ENCODE measurements around the gene PANX2. TPM values are rescaled to one million over a fixed set of nuclear protein-coding genes. Genes with fewer than 3 reads are reported as not detected.

PANX2 gene
- total and polyA plus RNA-seq, 2 of the 13 experiments (the other 11 are each of a cell fraction or from before 2014, with no cell fraction given): 0.15 to 1.1 TPM

DNA sequence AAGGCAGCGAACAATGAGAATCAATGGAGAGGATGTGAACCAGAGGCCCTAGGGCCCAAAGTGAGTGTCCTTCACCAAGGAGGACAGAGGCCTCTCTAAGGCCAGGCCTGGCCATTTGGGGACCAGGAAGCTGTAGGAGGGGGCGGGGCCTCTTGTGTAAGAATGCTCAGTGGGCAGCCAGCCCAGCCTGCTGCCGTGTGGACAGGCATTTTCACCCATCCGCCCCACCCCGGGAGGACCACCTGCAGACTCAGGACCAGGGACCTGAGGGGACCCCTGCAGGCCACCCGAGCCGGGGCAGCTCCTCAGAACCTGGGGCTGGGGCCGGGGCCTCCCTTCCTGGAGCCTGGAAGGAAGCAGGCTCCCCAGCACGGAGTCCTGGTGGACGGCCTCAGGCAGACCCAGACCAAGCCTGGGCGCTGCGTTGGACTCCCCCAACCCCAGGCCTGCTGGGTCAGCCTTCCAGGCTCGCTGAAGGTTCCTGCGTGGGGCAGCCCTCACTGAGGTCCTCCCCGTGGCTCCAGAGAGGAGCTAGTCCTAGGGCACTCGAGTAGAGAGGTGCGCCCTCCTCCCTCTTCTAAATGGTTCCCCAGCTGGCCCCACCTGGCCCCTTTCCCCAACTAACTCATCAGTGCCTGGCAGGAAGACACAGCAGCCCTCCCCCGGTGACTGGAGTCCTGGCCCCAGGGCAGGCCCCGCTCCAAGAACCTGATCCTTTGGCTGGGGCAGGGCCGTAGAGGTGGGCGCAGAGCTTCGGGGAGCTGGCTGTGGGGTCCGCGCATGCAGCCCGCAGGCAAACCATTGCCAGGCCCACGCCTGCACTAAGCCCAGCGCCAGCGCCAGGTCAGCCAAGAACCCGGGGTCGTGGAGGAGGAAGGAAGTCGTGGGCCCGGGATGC lies 13.7 kb downstream of the PANX2 start (continued):
- TF ChIP-seq, protein P1, sequence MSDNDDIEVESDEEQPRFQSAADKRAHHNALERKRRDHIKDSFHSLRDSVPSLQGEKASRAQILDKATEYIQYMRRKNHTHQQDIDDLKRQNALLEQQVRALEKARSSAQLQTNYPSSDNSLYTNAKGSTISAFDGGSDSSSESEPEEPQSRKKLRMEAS (IDR thresholded peaks at IDR 0.05): 0 out of 2 replicates have a peak, but pooled peaks have one; percentile 26
- TF ChIP-seq ZNF44 (CRISPR knock-in tag; IDR thresholded peaks at IDR 0.05) (no peak), TCF7L2 (IDR thresholded peaks at IDR 0.05; ENCODE audit: low read depth, low read length) (no peak), ZNF777 (CRISPR knock-in tag; IDR thresholded peaks at IDR 0.05) (0 out of 2 replicates have a peak, but pooled peaks have one; percentile 13), ZBTB20 (CRISPR knock-in tag; IDR thresholded peaks at IDR 0.05; ENCODE audit: borderline replicate concordance, low read depth) (no peak), ZNF713 (CRISPR knock-in tag; IDR thresholded peaks at IDR 0.05) (no peak), POGZ (CRISPR knock-in tag; IDR thresholded peaks at IDR 0.05) (no peak), SRSF9 (IDR thresholded peaks at IDR 0.05; ENCODE audit: borderline replicate concordance, insufficient read depth, low read depth, low read length, poor library complexity, severe bottlenecking) (no peak)
- TF ChIP-seq, protein P2, sequence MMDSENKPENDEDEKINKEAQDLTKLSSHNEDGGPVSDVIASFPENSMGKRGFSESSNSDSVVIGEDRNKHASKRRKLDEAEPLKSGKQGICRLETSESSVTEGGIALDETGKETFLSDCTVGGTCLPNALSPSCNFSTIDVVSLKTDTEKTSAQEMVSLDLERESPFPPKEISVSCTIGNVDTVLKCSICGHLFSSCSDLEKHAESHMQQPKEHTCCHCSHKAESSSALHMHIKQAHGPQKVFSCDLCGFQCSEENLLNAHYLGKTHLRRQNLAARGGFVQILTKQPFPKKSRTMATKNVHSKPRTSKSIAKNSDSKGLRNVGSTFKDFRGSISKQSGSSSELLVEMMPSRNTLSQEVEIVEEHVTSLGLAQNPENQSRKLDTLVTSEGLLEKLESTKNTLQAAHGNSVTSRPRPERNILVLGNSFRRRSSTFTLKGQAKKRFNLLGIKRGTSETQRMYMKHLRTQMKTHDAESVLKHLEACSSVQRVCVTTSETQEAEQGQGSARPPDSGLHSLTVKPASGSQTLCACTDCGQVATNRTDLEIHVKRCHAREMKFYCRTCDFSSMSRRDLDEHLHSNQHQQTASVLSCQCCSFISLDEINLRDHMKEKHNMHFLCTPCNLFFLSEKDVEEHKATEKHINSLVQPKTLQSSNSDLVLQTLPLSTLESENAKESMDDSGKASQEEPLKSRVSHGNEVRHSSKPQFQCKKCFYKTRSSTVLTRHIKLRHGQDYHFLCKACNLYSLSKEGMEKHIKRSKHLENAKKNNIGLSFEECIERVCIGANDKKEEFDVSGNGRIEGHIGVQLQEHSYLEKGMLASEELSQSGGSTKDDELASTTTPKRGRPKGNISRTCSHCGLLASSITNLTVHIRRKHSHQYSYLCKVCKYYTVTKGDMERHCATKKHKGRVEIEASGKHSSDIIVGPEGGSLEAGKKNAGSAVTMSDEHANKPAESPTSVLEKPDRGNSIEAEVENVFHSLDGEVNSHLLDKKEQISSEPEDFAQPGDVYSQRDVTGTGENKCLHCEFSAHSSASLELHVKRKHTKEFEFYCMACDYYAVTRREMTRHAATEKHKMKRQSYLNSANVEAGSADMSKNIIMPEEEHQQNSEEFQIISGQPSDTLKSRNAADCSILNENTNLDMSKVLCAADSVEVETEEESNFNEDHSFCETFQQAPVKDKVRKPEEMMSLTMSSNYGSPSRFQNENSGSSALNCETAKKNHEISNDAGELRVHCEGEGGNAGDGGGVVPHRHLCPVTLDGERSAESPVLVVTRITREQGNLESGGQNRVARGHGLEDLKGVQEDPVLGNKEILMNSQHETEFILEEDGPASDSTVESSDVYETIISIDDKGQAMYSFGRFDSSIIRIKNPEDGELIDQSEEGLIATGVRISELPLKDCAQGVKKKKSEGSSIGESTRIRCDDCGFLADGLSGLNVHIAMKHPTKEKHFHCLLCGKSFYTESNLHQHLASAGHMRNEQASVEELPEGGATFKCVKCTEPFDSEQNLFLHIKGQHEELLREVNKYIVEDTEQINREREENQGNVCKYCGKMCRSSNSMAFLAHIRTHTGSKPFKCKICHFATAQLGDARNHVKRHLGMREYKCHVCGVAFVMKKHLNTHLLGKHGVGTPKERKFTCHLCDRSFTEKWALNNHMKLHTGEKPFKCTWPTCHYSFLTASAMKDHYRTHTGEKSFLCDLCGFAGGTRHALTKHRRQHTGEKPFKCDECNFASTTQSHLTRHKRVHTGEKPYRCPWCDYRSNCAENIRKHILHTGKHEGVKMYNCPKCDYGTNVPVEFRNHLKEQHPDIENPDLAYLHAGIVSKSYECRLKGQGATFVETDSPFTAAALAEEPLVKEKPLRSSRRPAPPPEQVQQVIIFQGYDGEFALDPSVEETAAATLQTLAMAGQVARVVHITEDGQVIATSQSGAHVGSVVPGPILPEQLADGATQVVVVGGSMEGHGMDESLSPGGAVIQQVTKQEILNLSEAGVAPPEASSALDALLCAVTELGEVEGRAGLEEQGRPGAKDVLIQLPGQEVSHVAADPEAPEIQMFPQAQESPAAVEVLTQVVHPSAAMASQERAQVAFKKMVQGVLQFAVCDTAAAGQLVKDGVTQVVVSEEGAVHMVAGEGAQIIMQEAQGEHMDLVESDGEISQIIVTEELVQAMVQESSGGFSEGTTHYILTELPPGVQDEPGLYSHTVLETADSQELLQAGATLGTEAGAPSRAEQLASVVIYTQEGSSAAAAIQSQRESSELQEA (CRISPR knock-in tag; IDR thresholded peaks at IDR 0.05; ENCODE audit: not compliant biosample characterization): peak; percentile 45
- TF ChIP-seq, protein P3, sequence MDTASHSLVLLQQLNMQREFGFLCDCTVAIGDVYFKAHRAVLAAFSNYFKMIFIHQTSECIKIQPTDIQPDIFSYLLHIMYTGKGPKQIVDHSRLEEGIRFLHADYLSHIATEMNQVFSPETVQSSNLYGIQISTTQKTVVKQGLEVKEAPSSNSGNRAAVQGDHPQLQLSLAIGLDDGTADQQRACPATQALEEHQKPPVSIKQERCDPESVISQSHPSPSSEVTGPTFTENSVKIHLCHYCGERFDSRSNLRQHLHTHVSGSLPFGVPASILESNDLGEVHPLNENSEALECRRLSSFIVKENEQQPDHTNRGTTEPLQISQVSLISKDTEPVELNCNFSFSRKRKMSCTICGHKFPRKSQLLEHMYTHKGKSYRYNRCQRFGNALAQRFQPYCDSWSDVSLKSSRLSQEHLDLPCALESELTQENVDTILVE (CRISPR knock-in tag; IDR thresholded peaks at IDR 0.05): no peak
- TF ChIP-seq, protein P4, sequence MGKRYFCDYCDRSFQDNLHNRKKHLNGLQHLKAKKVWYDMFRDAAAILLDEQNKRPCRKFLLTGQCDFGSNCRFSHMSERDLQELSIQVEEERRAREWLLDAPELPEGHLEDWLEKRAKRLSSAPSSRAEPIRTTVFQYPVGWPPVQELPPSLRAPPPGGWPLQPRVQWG (CRISPR knock-in tag; IDR thresholded peaks at IDR 0.05; ENCODE audit: borderline replicate concordance, low read depth): no peak
- TF ChIP-seq, protein P5, sequence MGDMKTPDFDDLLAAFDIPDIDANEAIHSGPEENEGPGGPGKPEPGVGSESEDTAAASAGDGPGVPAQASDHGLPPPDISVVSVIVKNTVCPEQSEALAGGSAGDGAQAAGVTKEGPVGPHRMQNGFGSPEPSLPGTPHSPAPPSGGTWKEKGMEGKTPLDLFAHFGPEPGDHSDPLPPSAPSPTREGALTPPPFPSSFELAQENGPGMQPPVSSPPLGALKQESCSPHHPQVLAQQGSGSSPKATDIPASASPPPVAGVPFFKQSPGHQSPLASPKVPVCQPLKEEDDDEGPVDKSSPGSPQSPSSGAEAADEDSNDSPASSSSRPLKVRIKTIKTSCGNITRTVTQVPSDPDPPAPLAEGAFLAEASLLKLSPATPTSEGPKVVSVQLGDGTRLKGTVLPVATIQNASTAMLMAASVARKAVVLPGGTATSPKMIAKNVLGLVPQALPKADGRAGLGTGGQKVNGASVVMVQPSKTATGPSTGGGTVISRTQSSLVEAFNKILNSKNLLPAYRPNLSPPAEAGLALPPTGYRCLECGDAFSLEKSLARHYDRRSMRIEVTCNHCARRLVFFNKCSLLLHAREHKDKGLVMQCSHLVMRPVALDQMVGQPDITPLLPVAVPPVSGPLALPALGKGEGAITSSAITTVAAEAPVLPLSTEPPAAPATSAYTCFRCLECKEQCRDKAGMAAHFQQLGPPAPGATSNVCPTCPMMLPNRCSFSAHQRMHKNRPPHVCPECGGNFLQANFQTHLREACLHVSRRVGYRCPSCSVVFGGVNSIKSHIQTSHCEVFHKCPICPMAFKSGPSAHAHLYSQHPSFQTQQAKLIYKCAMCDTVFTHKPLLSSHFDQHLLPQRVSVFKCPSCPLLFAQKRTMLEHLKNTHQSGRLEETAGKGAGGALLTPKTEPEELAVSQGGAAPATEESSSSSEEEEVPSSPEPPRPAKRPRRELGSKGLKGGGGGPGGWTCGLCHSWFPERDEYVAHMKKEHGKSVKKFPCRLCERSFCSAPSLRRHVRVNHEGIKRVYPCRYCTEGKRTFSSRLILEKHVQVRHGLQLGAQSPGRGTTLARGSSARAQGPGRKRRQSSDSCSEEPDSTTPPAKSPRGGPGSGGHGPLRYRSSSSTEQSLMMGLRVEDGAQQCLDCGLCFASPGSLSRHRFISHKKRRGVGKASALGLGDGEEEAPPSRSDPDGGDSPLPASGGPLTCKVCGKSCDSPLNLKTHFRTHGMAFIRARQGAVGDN (CRISPR knock-in tag; IDR thresholded peaks at IDR 0.05): peak; percentile 65

Data from HepG2 (cell line).